Right lobe of liver (tissue), 6 donors: ENCODE data around the gene PVR. TPM values are rescaled to one million over a fixed set of nuclear protein-coding genes. Genes with fewer than 3 reads are reported as not detected.
A peak's percentile ranks its signal among the peaks of the same experiment; 100 is the strongest.
"Not testable (repeated sequence)": the region's sequence is repeated elsewhere in the genome, so short reads cannot be mapped to it uniquely, and the experiment has no call there.

Experiments used
- ATAC-seq, 4 donors: fragments of 200-7000 bp; cut with Tn5 transposase; one replicate each; pipeline ENCODE4 v1.9.1; 2020; ENCODE audit warnings: mild to moderate bottlenecking in 4 of 4, moderate library complexity in 4 of 4
- DNase-seq, 3 donors: peaks; one replicate each; pipeline ENCODE4 v3.0.0-alpha.2; 2020
- H3K27ac ChIP-seq, 3 donors: fragments of 200-600 bp; one replicate each; pipeline ENCODE4 v1.8.0; 2022
- H3K27me3 ChIP-seq, 2 donors: fragments of 200-600 bp; one replicate each; pipeline ENCODE4 v1.8.0; 2022
- H3K36me3 ChIP-seq, 4 donors: fragments of 200-600 bp; sonication (generic) in 1 of 4; one replicate each; pipeline versions ENCODE4 v1.5.1 to v1.8.0; 2017 to 2022; ENCODE audit warnings: control low read depth in 1 of 4
- H3K4me1 ChIP-seq, 4 donors: fragments of 200-600 bp; sonication (generic) in 1 of 4; one replicate each; pipeline versions ENCODE4 v1.5.1 to v1.8.0; 2017 to 2022; ENCODE audit warnings: control low read depth in 1 of 4
- H3K4me3 ChIP-seq, 3 donors: fragments of 200-600 bp; one replicate each; pipeline ENCODE4 v1.8.0; 2022
- H3K9me3 ChIP-seq, 4 donors: fragments of 200-600 bp; sonication (generic) in 1 of 4; one replicate each; pipeline versions ENCODE4 v1.5.1 to v1.8.0; 2017 to 2022; ENCODE audit warnings: control low read depth in 1 of 4
- CTCF ChIP-seq, 4 donors: fragments of 200-600 bp in 3 of 4; fragments of 450-650 bp in 1 of 4; IDR thresholded peaks; one replicate each; pipeline versions ENCODE4 v1.5.1 to v1.8.0; 2016 to 2022; ENCODE audit warnings: antibody characterized with exemption in 4 of 4, mild to moderate bottlenecking in 2 of 4
- POLR2A ChIP-seq: fragments of 450-650 bp; IDR thresholded peaks from one replicate; pipeline ENCODE4 v1.6.1; 2017; ENCODE audit warnings: antibody characterized with exemption, mild to moderate bottlenecking
- WGBS: methylation state at CpG from one replicate; pipeline ENCODE4 v1.1.6; 2018; ENCODE audit warnings: low coverage, low lambda C conversion rate; ENCODE audit not compliant: insufficient coverage; ENCODE audit errors: missing lambda C conversion rate; 5-methylcytosine and 5-hydroxymethylcytosine counted together
- intact Hi-C, 2 donors: fragments of 100-400 bp; cut with DNase I; formaldehyde crosslinking; loops; one replicate each; pipeline versions ENCODE4 v1.11.2 to v1.14.1; 2022
- total RNA-seq, 6 experiments: library from RNA; depleted of rRNA in 2 of 6; stranded (reverse); fragments of >200 nt in 2 of 6; fragmentation: NEBNext Ultra II Directional in 3 of 6; extraction: Animal tissue kit (Norgen Biotek cat#: 25700) in 3 of 6; gene quantifications; one replicate each; pipeline versions ENCODE4 v1.1.0 to v1.2.4, GENCODE V29; 2016 to 2023
- donor health status: DM: no; HTN: yes; CAD: no.
- donor health status: DM: no; HTN: no; CAD: no.
- donor health status: DM: no; HTN: no; CAD: no.
- donor health status: DM: no; HTN: yes; CAD: no.
- donor health status: DM: no; HTN: yes; CAD: no.

PVR gene
- total RNA-seq, 6 experiments from 2014 or later, result 26.6 to 66.6 (median 55.5) TPM

GRCh38 chr19:44706506-44707236 lies 63.0 kb downstream of the PVR start:
- Histone ChIP-seq H3K4me3 (no peak overlapping the region), H3K36me3 (no peaks in the 10 kb centered on the region), H3K27ac (no peak overlapping the region), H3K27me3 (no peaks in the 10 kb centered on the region), H3K9me3 (no peaks in the 10 kb centered on the region), H3K4me1 (no peaks in the 10 kb centered on the region)
- TF ChIP-seq POLR2A (no peak), CTCF (IDR thresholded peaks at IDR 0.05) (no peak)
- ATAC-seq (no peak), DNase-seq (no peak)
- intact Hi-C loops, result no loop called here
- 80% methylated on average over 1 of the region's 6 CpGs for WGBS

GRCh38 chr19:44707794-44708193 lies 64.1 kb downstream of the PVR start:
- TF ChIP-seq POLR2A (no peak), CTCF (IDR thresholded peaks at IDR 0.05) (no peak)
- Histone ChIP-seq H3K4me1 (no peaks in the 10 kb centered on the region), H3K9me3 (no peaks in the 10 kb centered on the region), H3K36me3 (no peaks in the 10 kb centered on the region), H3K27ac (no peak overlapping the region), H3K4me3 (no peak overlapping the region), H3K27me3 (no peaks in the 10 kb centered on the region)
- intact Hi-C loops, result no loop called here
- WGBS, result 97% methylated on average over 9 of the region's 20 CpGs
- ATAC-seq, result no peak
- no peak for DNase-seq

GRCh38 chr19:44708940-44709339 lies 65.2 kb downstream of the PVR start:
- no peak for TF ChIP-seq POLR2A
- TF ChIP-seq CTCF (IDR thresholded peaks at IDR 0.05), result no peak
- H3K27me3 ChIP-seq, result no peaks in the 10 kb centered on the region
- no peaks in the 10 kb centered on the region for H3K4me1 ChIP-seq
- no peak overlapping the region for H3K4me3 ChIP-seq
- no peaks in the 10 kb centered on the region for H3K36me3 ChIP-seq
- no peak overlapping the region for H3K27ac ChIP-seq
- WGBS, result no CpG with 5 or more reads among the region's 5 CpGs
- no peaks in the 10 kb centered on the region for H3K9me3 ChIP-seq
- ATAC-seq (no peak), DNase-seq (no peak)
- intact Hi-C loops, result no loop called here

GRCh38 chr19:44709434-44710266 lies 65.9 kb downstream of the PVR start:
- 100% methylated on average over 1 of the region's 4 CpGs for WGBS
- H3K36me3 ChIP-seq, H3K4me1 ChIP-seq, DNase-seq, H3K27ac ChIP-seq, H3K9me3 ChIP-seq, H3K27me3 ChIP-seq, intact Hi-C loops, ATAC-seq, H3K4me3 ChIP-seq: not testable (repeated sequence)

GRCh38 chr19:44710483-44710882 lies 66.8 kb downstream of the PVR start:
- ATAC-seq, result peak in 2 of 4 donors; percentile 9 to 12

More at GRCh38 chr19:44710483-44710882, 66.8 kb downstream of the PVR start:
- no peaks in the 10 kb centered on the region for H3K9me3 ChIP-seq
- DNase-seq, result no peak
- H3K27me3 ChIP-seq, result no peaks in the 10 kb centered on the region
- peaks cover 0 to 9% (median 0%) of the 10 kb centered on the region in 4 donors for H3K36me3 ChIP-seq
- WGBS, result 82% methylated on average over 3 of the region's 14 CpGs
- H3K4me3 ChIP-seq, result no peak overlapping the region
- no peaks in the 10 kb centered on the region for H3K4me1 ChIP-seq
- no peak overlapping the region for H3K27ac ChIP-seq
- intact Hi-C loops, result no loop called here
- TF ChIP-seq POLR2A, result no peak
- no peak for TF ChIP-seq CTCF (IDR thresholded peaks at IDR 0.05)
